GM12801 (cell line): ENCODE results near the gene PGS1.

ENCODE experiments used
- CTCF ChIP-seq: IDR thresholded peaks from one replicate; pipeline ENCODE4 v1.5.1; 2011; ENCODE audit warnings: control low read depth; ENCODE audit not compliant: insufficient read length; ENCODE audit errors: extremely low read depth

The PGS1 gene

GRCh38 chr17:78446833-78447232 lies 68.4 kb downstream of the PGS1 start:
- no peak for TF ChIP-seq CTCF

GRCh38 chr17:78448356-78448993 lies 70.0 kb downstream of the PGS1 start:
- no peak for TF ChIP-seq CTCF

- no peak for TF ChIP-seq CTCF
These were observed 71.6 kb downstream of the PGS1 start for GRCh38 chr17:78449983-78450595.

GRCh38 chr17:78450696-78451345 lies 72.4 kb downstream of the PGS1 start:
- no peak for TF ChIP-seq CTCF

- TF ChIP-seq CTCF = no peak
These were observed 73.3 kb downstream of the PGS1 start for GRCh38 chr17:78451753-78452152.

GRCh38 chr17:78454346-78454745 lies 75.9 kb downstream of the PGS1 start:
- TF ChIP-seq CTCF = no peak

GRCh38 chr17:78458091-78458490 lies 79.6 kb downstream of the PGS1 start:
- no peak for TF ChIP-seq CTCF
